SIG-M5 treated with dmso at 0.1 percent for 504 hours (cell line): ENCODE measurements around the gene RGS7.
"Not testable (repeated sequence)": the region's sequence is repeated elsewhere in the genome, so short reads cannot be mapped to it uniquely, and the experiment has no call there.

Experiments
- DNase-seq: peaks from one replicate; lab custom pipeline; 2025; ENCODE audit not compliant: unreplicated experiment; lab: John Stamatoyannopoulos, UW

The RGS7 gene

DNA sequence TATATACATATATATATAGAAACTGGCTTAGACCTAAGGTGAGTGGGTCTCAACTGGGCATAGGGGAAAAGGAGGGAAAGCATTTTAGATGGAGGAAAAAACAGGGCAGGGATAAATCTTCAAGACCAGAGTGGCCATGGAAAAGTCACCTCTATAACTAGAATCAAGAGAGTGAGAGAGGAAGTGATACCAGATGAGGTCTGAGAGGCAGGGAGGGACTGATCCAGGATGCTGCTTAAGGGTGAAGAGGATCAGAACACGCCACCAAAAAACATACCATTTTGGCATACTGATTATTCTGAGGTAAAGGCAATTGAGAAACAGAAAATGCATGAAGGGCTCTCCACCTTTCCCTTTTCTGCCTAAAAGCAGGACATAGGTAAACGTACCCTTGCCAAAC, 268.9 kb downstream of the RGS7 start:
- not testable (repeated sequence) for DNase-seq

GRCh38 chr1:241086686-241087085, 270.3 kb downstream of the RGS7 start:
- no peak for DNase-seq

DNA sequence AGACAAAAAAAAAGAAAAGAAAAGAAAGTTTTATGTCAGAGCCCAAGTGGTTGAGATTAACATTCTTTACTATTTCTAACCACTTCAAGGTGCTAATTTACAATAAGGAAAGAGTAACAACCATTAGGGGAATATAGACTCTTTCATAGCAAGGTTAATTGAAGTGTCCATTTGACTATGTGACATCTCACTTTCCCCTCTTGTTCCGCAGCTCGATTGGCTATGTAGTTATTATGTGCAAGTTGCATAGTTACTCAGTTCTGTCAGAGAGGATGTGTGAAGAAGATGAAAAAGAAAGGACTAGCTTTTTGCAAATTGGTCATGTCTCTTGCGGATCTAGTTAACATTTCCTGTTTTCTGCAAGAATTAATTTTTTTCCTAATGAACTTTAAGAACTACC, 273.7 kb downstream of the RGS7 start:
- DNase-seq, result no peak

- no peak for DNase-seq
Observed at GRCh38 chr1:241081473-241081872, 275.5 kb downstream of the RGS7 start.

GRCh38 chr1:241079459-241079858, 277.5 kb downstream of the RGS7 start:
- DNase-seq, result no peak

DNA sequence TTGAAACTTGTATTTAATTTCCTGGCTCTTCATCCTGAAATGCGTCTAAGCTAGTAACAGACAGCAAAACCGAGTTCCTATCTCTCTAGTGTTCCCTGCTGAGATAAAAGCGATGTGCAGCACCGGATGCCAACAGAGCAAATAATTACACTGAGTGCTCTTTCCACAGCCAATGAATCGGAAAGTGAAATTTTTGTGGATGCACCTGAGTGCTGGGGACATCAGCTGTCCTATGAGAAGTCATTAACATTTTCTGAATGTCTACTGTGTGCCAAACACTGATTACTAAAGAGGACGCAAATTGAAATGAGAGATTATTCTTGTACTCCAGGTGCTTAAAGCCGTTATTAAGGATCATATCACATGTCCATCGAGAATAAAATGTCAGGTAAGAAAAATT, 278.0 kb downstream of the RGS7 start:
- no peak for DNase-seq

GRCh38 chr1:241077386-241078147, 279.4 kb downstream of the RGS7 start:
- DNase-seq, result no peak

GRCh38 chr1:241074507-241074906, 282.5 kb downstream of the RGS7 start:
- DNase-seq, result no peak

- no peak for DNase-seq
Observed at GRCh38 chr1:241068359-241068758, 288.6 kb downstream of the RGS7 start.

- no peak for DNase-seq
Observed at GRCh38 chr1:241063276-241063675, 293.7 kb downstream of the RGS7 start.

- no peak for DNase-seq
Observed at GRCh38 chr1:241061062-241061461, 295.9 kb downstream of the RGS7 start.

DNA sequence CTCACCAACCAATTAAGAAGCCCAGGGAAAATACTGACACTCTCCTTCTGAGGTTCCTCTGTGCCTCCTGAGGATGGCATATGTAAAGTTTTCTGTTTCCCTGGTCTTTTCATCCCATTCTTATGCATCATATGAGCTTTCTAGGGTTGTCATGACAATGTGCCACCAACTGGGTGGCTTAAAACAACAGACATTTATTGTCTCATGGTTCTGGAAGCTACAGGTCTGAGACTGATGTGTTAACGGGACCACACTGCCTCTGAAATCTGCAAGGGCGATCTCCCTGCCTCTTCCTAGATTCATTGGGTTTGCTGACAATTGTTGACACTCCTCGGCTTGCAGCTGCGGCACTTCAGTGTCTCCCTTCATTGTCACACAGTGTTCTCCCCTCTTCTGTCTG, 308.4 kb downstream of the RGS7 start:
- no peak for DNase-seq

DNA sequence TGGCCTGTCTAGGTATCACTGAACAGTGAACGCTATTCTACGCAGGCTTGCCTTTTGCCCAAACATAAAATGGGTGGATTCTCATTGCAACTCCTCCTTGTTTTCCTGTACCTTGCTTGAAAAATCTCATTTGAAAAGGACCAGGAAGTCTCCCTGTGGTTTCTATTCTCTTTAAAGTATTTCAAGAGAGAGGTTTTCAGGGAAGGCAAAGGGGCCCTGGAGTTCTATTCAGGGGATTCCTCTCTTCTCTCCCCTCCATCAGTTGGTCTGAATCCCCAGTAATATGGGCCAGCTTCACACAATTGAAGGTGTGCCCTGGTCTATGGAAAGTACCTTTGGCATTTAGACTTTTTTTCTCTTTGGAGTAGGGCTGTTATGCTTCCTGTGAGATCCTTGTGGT, 311.3 kb downstream of the RGS7 start:
- DNase-seq, result no peak

DNA sequence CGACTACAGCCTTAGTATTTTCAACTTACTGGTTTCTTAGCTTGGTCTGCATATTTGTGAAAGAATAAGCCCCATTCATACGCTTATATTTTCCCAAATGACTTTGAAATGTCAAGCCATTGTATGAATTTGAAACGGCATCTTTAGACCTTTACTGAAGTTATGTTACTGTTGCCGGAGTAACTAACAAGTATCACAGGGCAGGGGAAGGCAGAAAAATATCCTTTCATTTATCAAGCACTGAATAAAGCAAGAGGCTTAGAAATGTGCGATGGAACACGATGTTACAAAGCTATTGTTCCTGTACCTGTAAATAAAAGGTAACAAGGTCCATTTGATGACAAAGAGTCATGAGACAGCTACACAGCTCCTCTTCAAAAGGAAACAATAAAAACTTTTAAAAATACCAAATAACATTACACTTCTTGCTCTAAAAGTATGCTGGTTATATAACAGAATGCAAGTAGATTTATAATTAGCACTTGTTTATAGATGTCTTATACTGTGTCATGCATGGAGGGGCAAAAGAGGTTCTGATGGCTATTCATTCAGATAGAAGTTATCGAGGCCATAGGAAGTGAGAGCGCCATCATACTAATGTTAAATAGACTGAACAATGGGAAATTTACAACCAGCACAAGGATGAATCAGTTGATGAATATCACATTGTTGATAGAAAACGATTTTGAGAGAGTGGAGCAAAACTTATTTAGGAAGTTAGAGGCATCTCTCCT, 322.6 kb downstream of the RGS7 start:
- no peak for DNase-seq

GRCh38 chr1:241024834-241025233, 332.2 kb downstream of the RGS7 start:
- no peak for DNase-seq

DNA sequence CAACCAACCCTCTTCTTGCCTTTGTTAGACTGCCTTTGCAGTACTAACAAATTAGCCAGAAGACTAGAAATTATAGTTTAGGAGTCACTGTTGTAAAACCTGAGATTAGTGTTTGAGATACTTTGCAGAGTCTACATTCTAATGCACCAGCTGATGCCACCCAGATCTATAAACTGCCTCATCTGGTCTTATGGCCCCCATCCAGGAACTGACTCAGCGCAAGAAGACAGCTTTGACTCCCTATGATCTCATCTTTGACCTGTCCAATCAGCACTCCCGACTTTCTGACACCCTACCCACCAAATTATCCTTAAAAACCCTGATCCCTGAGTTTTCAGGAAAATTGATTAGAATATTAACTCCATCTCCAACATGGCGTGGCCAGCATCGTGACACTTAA, 334.6 kb downstream of the RGS7 start:
- no peak for DNase-seq

GRCh38 chr1:241020851-241021697, 335.9 kb downstream of the RGS7 start:
- no peak for DNase-seq

DNA sequence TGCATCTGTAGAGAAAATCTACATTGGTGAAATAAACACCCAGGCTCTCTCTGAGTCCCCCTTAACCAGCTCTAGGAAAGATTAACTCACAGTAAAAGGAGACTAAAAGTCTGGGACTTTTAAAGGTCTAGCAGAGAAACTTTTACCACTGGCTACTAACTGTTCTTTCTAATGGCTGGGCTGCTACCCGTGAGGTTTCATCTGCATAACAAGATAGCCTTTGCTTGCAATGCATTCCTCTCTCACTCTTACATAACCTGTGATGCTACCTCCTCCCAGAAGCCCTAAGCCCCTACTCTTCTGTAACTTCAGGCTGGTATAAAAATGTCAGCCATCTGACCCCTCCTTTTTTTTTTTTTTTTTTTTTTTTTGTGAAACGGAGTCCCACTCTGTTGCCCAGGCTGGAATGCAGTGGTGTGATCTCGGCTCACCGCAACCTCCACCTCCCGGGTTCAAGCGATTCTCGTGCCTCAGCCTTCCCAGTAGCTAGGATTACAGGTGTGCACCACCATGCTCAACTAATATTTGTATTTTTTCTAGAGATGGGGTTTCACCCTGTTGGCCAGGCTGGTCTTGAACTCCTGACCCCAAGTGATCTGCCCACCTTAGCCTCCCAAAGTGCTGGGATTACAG, 344.2 kb downstream of the RGS7 start:
- DNase-seq, result no peak

DNA sequence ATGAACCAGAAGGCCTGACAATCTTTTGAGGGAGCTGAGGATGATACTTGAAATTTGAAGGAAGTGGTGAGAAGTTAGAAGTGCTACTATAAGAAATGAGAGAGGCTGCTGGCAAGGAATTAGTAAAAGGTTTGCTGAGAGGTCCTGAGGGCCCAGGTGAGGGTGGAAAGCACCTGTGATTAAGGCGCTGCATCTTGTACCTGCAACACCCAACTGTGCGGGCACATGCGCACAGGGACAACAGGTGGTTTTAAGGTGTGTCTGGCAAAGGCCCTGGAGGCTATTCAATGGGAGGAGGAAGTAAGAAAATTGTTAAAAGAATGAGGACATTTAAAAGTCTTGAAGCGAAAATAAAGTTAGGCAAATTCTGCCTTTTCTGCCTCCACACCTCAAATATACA, 349.3 kb downstream of the RGS7 start:
- no peak for DNase-seq

GRCh38 chr1:240999826-241000225, 357.2 kb downstream of the RGS7 start:
- no peak for DNase-seq

- no peak for DNase-seq
Observed at GRCh38 chr1:240998441-240999015, 358.5 kb downstream of the RGS7 start.
